ENCODE results near the gene KLF11. TPM values are rescaled to one million over a fixed set of nuclear protein-coding genes. Genes with fewer than 3 reads are reported as not detected.
A peak's percentile ranks its signal among the peaks of the same experiment; 100 is the strongest.

KLF11 gene
- total RNA-seq, 1 donor from 2014 or later: 21.1 TPM

GRCh38 chr2:10079870-10080535 lies 36.7 kb downstream of the KLF11 start, which contains the start of gene CYS1:
Gene CYS1 (minus strand): TSS chr2:10080411. CDS start chr2:10080223, 188 bp downstream.
- peaks cover 4% of the 10 kb centered on the region for H3K9me3 Mint-ChIP-seq (ENCODE audit: unreplicated experiment)
- DNase-seq: peak; percentile 42
- TF ChIP-seq CTCF (IDR thresholded peaks at IDR 0.05; ENCODE audit: partially characterized antibody, unreplicated experiment): no peak
- H3K27ac Mint-ChIP-seq (ENCODE audit: unreplicated experiment): no peak within 1 kb of the TSS
- no peaks in the 10 kb centered on the region for H3K36me3 Mint-ChIP-seq (ENCODE audit: unreplicated experiment)
- no peaks in the 10 kb centered on the region for H3K4me1 Mint-ChIP-seq (ENCODE audit: low read depth, unreplicated experiment)
- H3K4me3 Mint-ChIP-seq (ENCODE audit: unreplicated experiment): peak within 1 kb of the TSS; percentile 85
- H3K27me3 Mint-ChIP-seq (ENCODE audit: unreplicated experiment): peaks cover 22% of the 10 kb centered on the region

- no peak for TF ChIP-seq CTCF (IDR thresholded peaks at IDR 0.05; ENCODE audit: partially characterized antibody, unreplicated experiment)
- H3K9me3 Mint-ChIP-seq (ENCODE audit: unreplicated experiment): peaks cover 3% of the 10 kb centered on the region
- no peak overlapping the region for H3K27ac Mint-ChIP-seq (ENCODE audit: unreplicated experiment)
- no peaks in the 10 kb centered on the region for H3K36me3 Mint-ChIP-seq (ENCODE audit: unreplicated experiment)
- peak overlapping the region; percentile 57 for H3K4me3 Mint-ChIP-seq (ENCODE audit: unreplicated experiment)
- no peak for DNase-seq
- no peaks in the 10 kb centered on the region for H3K4me1 Mint-ChIP-seq (ENCODE audit: low read depth, unreplicated experiment)
- H3K27me3 Mint-ChIP-seq (ENCODE audit: unreplicated experiment): peaks cover 20% of the 10 kb centered on the region
Observed at GRCh38 chr2:10080536-10081304, 37.4 kb downstream of the KLF11 start.

GRCh38 chr2:10083046-10083445 lies 39.7 kb downstream of the KLF11 start:
- no peak for TF ChIP-seq CTCF (IDR thresholded peaks at IDR 0.05; ENCODE audit: partially characterized antibody, unreplicated experiment)
- Mint-ChIP-seq H3K4me3 (ENCODE audit: unreplicated experiment) (no peak overlapping the region), H3K9me3 (ENCODE audit: unreplicated experiment) (peaks cover 3% of the 10 kb centered on the region), H3K27me3 (ENCODE audit: unreplicated experiment) (peaks cover 14% of the 10 kb centered on the region), H3K27ac (ENCODE audit: unreplicated experiment) (no peak overlapping the region), H3K4me1 (ENCODE audit: low read depth, unreplicated experiment) (no peaks in the 10 kb centered on the region), H3K36me3 (ENCODE audit: unreplicated experiment) (no peaks in the 10 kb centered on the region)
- DNase-seq: no peak

DNA sequence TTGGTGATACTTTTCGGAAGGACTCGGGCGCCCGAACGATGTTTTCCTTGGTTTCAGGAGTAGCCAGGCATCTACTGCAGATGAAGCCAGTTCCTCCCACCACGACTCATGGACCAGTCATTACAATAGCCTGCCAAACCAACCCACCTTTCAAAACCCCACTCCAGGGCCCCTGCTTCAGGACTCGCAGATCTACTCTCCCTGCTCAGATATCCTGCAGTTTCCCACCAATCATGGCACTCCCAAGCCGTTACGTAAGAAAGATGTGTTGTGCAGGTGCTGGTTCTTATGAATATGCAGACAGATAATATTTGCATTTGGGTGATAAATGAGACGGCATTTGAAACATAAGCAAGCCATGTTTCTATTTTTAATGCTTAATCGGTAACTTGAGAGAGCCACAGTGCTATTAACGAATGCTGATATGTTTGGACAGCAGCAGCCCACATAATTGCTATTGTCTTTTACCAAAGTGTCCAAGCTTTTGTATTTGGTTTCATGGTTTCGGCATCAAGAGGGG lies 40.4 kb downstream of the KLF11 start:
- Mint-ChIP-seq H3K4me1 (ENCODE audit: low read depth, unreplicated experiment) (no peaks in the 10 kb centered on the region), H3K4me3 (ENCODE audit: unreplicated experiment) (no peak overlapping the region), H3K27ac (ENCODE audit: unreplicated experiment) (no peak overlapping the region), H3K36me3 (ENCODE audit: unreplicated experiment) (no peaks in the 10 kb centered on the region), H3K9me3 (ENCODE audit: unreplicated experiment) (peaks cover 3% of the 10 kb centered on the region), H3K27me3 (ENCODE audit: unreplicated experiment) (peaks cover 11% of the 10 kb centered on the region)
- TF ChIP-seq CTCF (IDR thresholded peaks at IDR 0.05; ENCODE audit: partially characterized antibody, unreplicated experiment): no peak
- no peak for DNase-seq

Data from glutamatergic neuron (in vitro differentiated cells).